ENCODE measurements around the gene G2E3.

G2E3 gene

GRCh38 chr14:30558675-30559555, at the start of gene G2E3:
G2E3 (plus strand) TSS chr14:30559158; CDS start chr14:30581080, 21,922 bp downstream.
- no peak for TF ChIP-seq CTCF (IDR thresholded peaks at IDR 0.05)

GRCh38 chr14:30517737-30518136, 41.2 kb upstream of the G2E3 start:
- TF ChIP-seq CTCF (IDR thresholded peaks at IDR 0.05): no peak

GRCh38 chr14:30518867-30519560, 39.9 kb upstream of the G2E3 start:
- TF ChIP-seq CTCF (IDR thresholded peaks at IDR 0.05): no peak

GRCh38 chr14:30519961-30520360, 39.0 kb upstream of the G2E3 start:
- TF ChIP-seq CTCF (IDR thresholded peaks at IDR 0.05): no peak

GRCh38 chr14:30520536-30520935, 38.4 kb upstream of the G2E3 start:
- no peak for TF ChIP-seq CTCF (IDR thresholded peaks at IDR 0.05)

GRCh38 chr14:30521899-30522736, 36.8 kb upstream of the G2E3 start:
- TF ChIP-seq CTCF (IDR thresholded peaks at IDR 0.05): peak; percentile 72

- TF ChIP-seq CTCF (IDR thresholded peaks at IDR 0.05): no peak
Measured at GRCh38 chr14:30525833-30526232, 33.1 kb upstream of the G2E3 start.

Measured in LNCAP (cell line).